ENCODE measurements around the gene TCN2. TPM values are rescaled to one million over a fixed set of nuclear protein-coding genes. Genes with fewer than 3 reads are reported as not detected.

The TCN2 gene
- total and polyA plus RNA-seq, 9 of the 15 experiments (the other 6 are each of a cell fraction or from before 2014, with no cell fraction given), result 0.88 to 5.4 (median 1.7) TPM

- peak; percentile 56 for TF ChIP-seq TAF1 (IDR thresholded peaks at IDR 0.05; ENCODE audit: control insufficient read depth, extremely low read depth, insufficient read depth, low read length, severe bottlenecking)
- no peak for TF ChIP-seq EZH2 (IDR thresholded peaks at IDR 0.05; ENCODE audit: borderline replicate concordance, low read depth, low read length)
- no peak for TF ChIP-seq ZSCAN29 (IDR thresholded peaks at IDR 0.05)
- peak; percentile 73 for TF ChIP-seq FOSL1 (tag; conservative IDR thresholded peaks at IDR 0.05)
- TF ChIP-seq SIX5 (IDR thresholded peaks at IDR 0.05; ENCODE audit: borderline replicate concordance in 1 of 2, insufficient read depth in 1 of 2, low read depth in 1 of 2, low read length in 2 of 2), result peak; percentile 73 to 79
- no peak for TF ChIP-seq HMG20A (CRISPR knock-in tag; conservative IDR thresholded peaks at IDR 0.05)
- no peak for TF ChIP-seq ZC3H8 (IDR thresholded peaks at IDR 0.05)
- peak; percentile 46; the same call in 1 of the 2 replicates for TF ChIP-seq ZNF766 (CRISPR knock-in tag; conservative IDR thresholded peaks at IDR 0.05)
- no peak for TF ChIP-seq ZNF165 (CRISPR knock-in tag; IDR thresholded peaks at IDR 0.05; ENCODE audit: borderline replicate concordance)
- TF ChIP-seq NFE2L1 (tag; IDR thresholded peaks at IDR 0.05; ENCODE audit: borderline replicate concordance, low read depth), result no peak
- no peak for TF ChIP-seq FOXM1 (IDR thresholded peaks at IDR 0.05; ENCODE audit: low read depth)
- TF ChIP-seq FOXM1 (CRISPR knock-in tag; IDR thresholded peaks at IDR 0.05; ENCODE audit: low read depth), result no peak
- TF ChIP-seq SPI1 (IDR thresholded peaks at IDR 0.05; ENCODE audit: borderline replicate concordance, low read depth, low read length), result peak; percentile 72
- TF ChIP-seq, protein P1, sequence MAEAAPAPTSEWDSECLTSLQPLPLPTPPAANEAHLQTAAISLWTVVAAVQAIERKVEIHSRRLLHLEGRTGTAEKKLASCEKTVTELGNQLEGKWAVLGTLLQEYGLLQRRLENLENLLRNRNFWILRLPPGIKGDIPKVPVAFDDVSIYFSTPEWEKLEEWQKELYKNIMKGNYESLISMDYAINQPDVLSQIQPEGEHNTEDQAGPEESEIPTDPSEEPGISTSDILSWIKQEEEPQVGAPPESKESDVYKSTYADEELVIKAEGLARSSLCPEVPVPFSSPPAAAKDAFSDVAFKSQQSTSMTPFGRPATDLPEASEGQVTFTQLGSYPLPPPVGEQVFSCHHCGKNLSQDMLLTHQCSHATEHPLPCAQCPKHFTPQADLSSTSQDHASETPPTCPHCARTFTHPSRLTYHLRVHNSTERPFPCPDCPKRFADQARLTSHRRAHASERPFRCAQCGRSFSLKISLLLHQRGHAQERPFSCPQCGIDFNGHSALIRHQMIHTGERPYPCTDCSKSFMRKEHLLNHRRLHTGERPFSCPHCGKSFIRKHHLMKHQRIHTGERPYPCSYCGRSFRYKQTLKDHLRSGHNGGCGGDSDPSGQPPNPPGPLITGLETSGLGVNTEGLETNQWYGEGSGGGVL (CRISPR knock-in tag; IDR thresholded peaks at IDR 0.05), result no peak
- no peak for TF ChIP-seq PPARD (CRISPR knock-in tag; IDR thresholded peaks at IDR 0.05)
- peak; percentile 95 for TF ChIP-seq NKRF (IDR thresholded peaks at IDR 0.05; ENCODE audit: borderline replicate concordance)
- TF ChIP-seq ETV6 (IDR thresholded peaks at IDR 0.05; ENCODE audit: borderline replicate concordance in 1 of 2, low read depth in 2 of 2, low read length in 1 of 2), result no peak
- TF ChIP-seq ETV6 (CRISPR knock-in tag; IDR thresholded peaks at IDR 0.05; ENCODE audit: borderline replicate concordance), result no peak
- TF ChIP-seq SLC30A9 (CRISPR knock-in tag; IDR thresholded peaks at IDR 0.05), result no peak
- TF ChIP-seq, protein P2, sequence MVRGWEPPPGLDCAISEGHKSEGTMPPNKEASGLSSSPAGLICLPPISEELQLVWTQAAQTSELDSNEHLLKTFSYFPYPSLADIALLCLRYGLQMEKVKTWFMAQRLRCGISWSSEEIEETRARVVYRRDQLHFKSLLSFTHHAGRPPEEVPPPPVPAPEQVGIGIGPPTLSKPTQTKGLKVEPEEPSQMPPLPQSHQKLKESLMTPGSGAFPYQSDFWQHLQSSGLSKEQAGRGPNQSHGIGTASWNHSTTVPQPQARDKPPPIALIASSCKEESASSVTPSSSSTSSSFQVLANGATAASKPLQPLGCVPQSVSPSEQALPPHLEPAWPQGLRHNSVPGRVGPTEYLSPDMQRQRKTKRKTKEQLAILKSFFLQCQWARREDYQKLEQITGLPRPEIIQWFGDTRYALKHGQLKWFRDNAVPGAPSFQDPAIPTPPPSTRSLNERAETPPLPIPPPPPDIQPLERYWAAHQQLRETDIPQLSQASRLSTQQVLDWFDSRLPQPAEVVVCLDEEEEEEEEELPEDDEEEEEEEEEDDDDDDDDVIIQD (CRISPR knock-in tag; IDR thresholded peaks at IDR 0.05), result no peak
- TF ChIP-seq, protein P3, sequence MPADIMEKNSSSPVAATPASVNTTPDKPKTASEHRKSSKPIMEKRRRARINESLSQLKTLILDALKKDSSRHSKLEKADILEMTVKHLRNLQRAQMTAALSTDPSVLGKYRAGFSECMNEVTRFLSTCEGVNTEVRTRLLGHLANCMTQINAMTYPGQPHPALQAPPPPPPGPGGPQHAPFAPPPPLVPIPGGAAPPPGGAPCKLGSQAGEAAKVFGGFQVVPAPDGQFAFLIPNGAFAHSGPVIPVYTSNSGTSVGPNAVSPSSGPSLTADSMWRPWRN (IDR thresholded peaks at IDR 0.05; ENCODE audit: low read depth), result no peak
- TF ChIP-seq SMARCA4 (IDR thresholded peaks at IDR 0.05), result no peak
- no peak for TF ChIP-seq KHSRP (IDR thresholded peaks at IDR 0.05)
These were observed 15.2 kb upstream of the TCN2 start, which contains the start of gene PES1 (continued) for GRCh38 chr22:30591588-30592359.

All from K562 (cell line).